HEK293 (cell line): Measurements from ENCODE around the gene ELFN1.

Experiments
- CTCF ChIA-PET: fragments of 350-600 bp; formaldehyde crosslinking; extraction: SDS; loops from one replicate; lab custom pipeline; 2021; ENCODE audit warnings: antibody characterized with exemption; lab: Yijun Ruan, JAX
- POLR2A ChIA-PET: fragments of 300-600 bp; formaldehyde crosslinking; extraction: SDS; loops from one replicate; lab custom pipeline; 2020; ENCODE audit warnings: antibody characterized with exemption, inconsistent platforms; lab: Yijun Ruan, JAX
- H3K27ac ChIP-seq: fragments of 200-500 bp; sonication (Bioruptor generic); 2 replicates; pipeline ENCODE4 v1.5.1; 2014; ENCODE audit warnings: low read depth, low read length, control low read depth, inconsistent platforms; ENCODE audit errors: extremely low read depth
- H3K36me3 ChIP-seq, 2 experiments: fragments of 200-500 bp in 1 of 2; sonication (Bioruptor generic) in 1 of 2; 1 replicate in 1 of 2; 2 replicates in 1 of 2; pipeline ENCODE4 v1.5.1; 2014 to 2017; ENCODE audit warnings: inconsistent platforms in 2 of 2, low read length in 2 of 2; ENCODE audit not compliant: control insufficient read depth in 2 of 2, insufficient read depth in 1 of 2
- H3K4me1 ChIP-seq: fragments of 200-500 bp; sonication (Bioruptor generic); 2 replicates; pipeline ENCODE4 v1.5.1; 2014; ENCODE audit warnings: mild to moderate bottlenecking, low read length, inconsistent platforms; ENCODE audit not compliant: control insufficient read depth, insufficient read depth
- H3K4me3 ChIP-seq: 2 replicates; pipeline ENCODE4 v1.5.1; 2011; ENCODE audit warnings: low read depth, mild to moderate bottlenecking, control low read depth, low read length, moderate library complexity
- H3K9me3 ChIP-seq: fragments of 200-500 bp; sonication (Bioruptor generic); 2 replicates; pipeline ENCODE4 v1.5.1; 2014; ENCODE audit warnings: low read depth, low read length, inconsistent platforms; ENCODE audit not compliant: control insufficient read depth, insufficient read depth
- ATF2 ChIP-seq: fragments of 450-650 bp; formaldehyde crosslinking; IDR thresholded peaks from 2 replicates; pipeline ENCODE4 v1.5.1; 2016; ENCODE audit warnings: missing biosample characterization, missing genetic modification characterization, low read depth
- EGR2 ChIP-seq: fragments of 450-650 bp; formaldehyde crosslinking; IDR thresholded peaks from 2 replicates; pipeline ENCODE4 v1.5.1; 2016; ENCODE audit warnings: low read depth, missing biosample characterization, missing genetic modification characterization
- GLIS2 ChIP-seq: fragments of 450-650 bp; formaldehyde crosslinking; IDR thresholded peaks from 2 replicates; pipeline ENCODE4 v1.5.1; 2016; ENCODE audit warnings: missing biosample characterization, missing genetic modification characterization
- IKZF3 ChIP-seq: fragments of 450-650 bp; IDR thresholded peaks from 2 replicates; pipeline ENCODE4 v1.5.0; 2018; ENCODE audit warnings: missing biosample characterization, mild to moderate bottlenecking, missing genetic modification characterization, moderate library complexity
- PBX3 ChIP-seq: sonication (generic); formaldehyde crosslinking; IDR thresholded peaks from 2 replicates; pipeline ENCODE4 v1.8.1; 2022; ENCODE audit warnings: mild to moderate bottlenecking, moderate library complexity, missing genetic modification reagents
- PRDM4 ChIP-seq: fragments of 450-650 bp; formaldehyde crosslinking; IDR thresholded peaks from 2 replicates; pipeline ENCODE4 v1.5.1; 2017; ENCODE audit warnings: missing biosample characterization, missing genetic modification characterization
- SCRT2 ChIP-seq: fragments of 450-650 bp; formaldehyde crosslinking; IDR thresholded peaks from 2 replicates; pipeline ENCODE4 v1.5.1; 2016; ENCODE audit warnings: missing biosample characterization, missing genetic modification characterization
- WT1 ChIP-seq: fragments of 450-650 bp; formaldehyde crosslinking; IDR thresholded peaks from 2 replicates; pipeline ENCODE4 v1.5.1; 2016; ENCODE audit warnings: missing biosample characterization, missing genetic modification characterization
- YY1 ChIP-seq: fragments of 450-650 bp; formaldehyde crosslinking; IDR thresholded peaks from 2 replicates; pipeline ENCODE4 v1.5.1; 2018; ENCODE audit warnings: missing biosample characterization, missing genetic modification characterization
- ZBTB48 ChIP-seq: fragments of 450-650 bp; formaldehyde crosslinking; IDR thresholded peaks from 2 replicates; pipeline ENCODE4 v1.5.1; 2016; ENCODE audit warnings: missing biosample characterization, missing genetic modification characterization
- ZNF112 ChIP-seq: fragments of 450-650 bp; formaldehyde crosslinking; IDR thresholded peaks from 2 replicates; pipeline ENCODE4 v1.5.0; 2017; ENCODE audit warnings: missing biosample characterization, missing genetic modification characterization
- ZNF132 ChIP-seq: fragments of 450-650 bp; formaldehyde crosslinking; IDR thresholded peaks from 2 replicates; pipeline ENCODE4 v1.5.1; 2017; ENCODE audit warnings: missing biosample characterization, missing genetic modification characterization, borderline replicate concordance
- ZNF202 ChIP-seq: fragments of 450-650 bp; formaldehyde crosslinking; IDR thresholded peaks from 2 replicates; pipeline ENCODE4 v1.5.1; 2016; ENCODE audit warnings: missing biosample characterization, missing genetic modification characterization, borderline replicate concordance
- ZNF211 ChIP-seq: fragments of 450-650 bp; formaldehyde crosslinking; IDR thresholded peaks from 2 replicates; pipeline ENCODE4 v1.5.1; 2016; ENCODE audit warnings: low read depth, missing biosample characterization, missing genetic modification characterization
- ZNF221 ChIP-seq: fragments of 450-650 bp; formaldehyde crosslinking; IDR thresholded peaks from 2 replicates; pipeline ENCODE4 v1.5.1; 2017; ENCODE audit warnings: missing biosample characterization, missing genetic modification characterization, borderline replicate concordance
- ZNF26 ChIP-seq: fragments of 450-650 bp; formaldehyde crosslinking; IDR thresholded peaks from 2 replicates; pipeline ENCODE4 v1.5.1; 2016; ENCODE audit warnings: missing biosample characterization, missing genetic modification characterization
- ZNF391 ChIP-seq: fragments of 450-650 bp; formaldehyde crosslinking; IDR thresholded peaks from 2 replicates; pipeline ENCODE4 v1.5.1; 2016; ENCODE audit warnings: low read depth, missing biosample characterization, missing genetic modification characterization, borderline replicate concordance
- ZNF548 ChIP-seq: fragments of 450-650 bp; formaldehyde crosslinking; IDR thresholded peaks from 2 replicates; pipeline ENCODE4 v1.5.1; 2016; ENCODE audit warnings: missing biosample characterization, missing genetic modification characterization
- ZNF654 ChIP-seq: fragments of 450-650 bp; formaldehyde crosslinking; IDR thresholded peaks from 2 replicates; pipeline ENCODE4 v1.5.1; 2016; ENCODE audit warnings: low read depth, missing biosample characterization, missing genetic modification characterization
- ZNF664 ChIP-seq: fragments of 450-650 bp; formaldehyde crosslinking; IDR thresholded peaks from 2 replicates; pipeline ENCODE4 v1.5.1; 2016; ENCODE audit warnings: missing biosample characterization, missing genetic modification characterization
- ZSCAN4 ChIP-seq: fragments of 450-650 bp; formaldehyde crosslinking; IDR thresholded peaks from 2 replicates; pipeline ENCODE4 v1.5.1; 2017; ENCODE audit warnings: missing biosample characterization, missing genetic modification characterization

ELFN1 gene

GRCh38 chr7:1651031-1651446, 19.0 kb upstream of the ELFN1 start:
- TF ChIP-seq ZNF211 (tag by site-specific recombination) (no peak), WT1 (tag by site-specific recombination) (no peak), ZNF221 (tag by site-specific recombination) (no peak), ZNF112 (no peak), ZNF548 (tag by site-specific recombination) (no peak), IKZF3 (tag by site-specific recombination) (no peak), ZNF664 (tag by site-specific recombination) (no peak), ZNF202 (tag by site-specific recombination) (no peak), ZSCAN4 (tag by site-specific recombination) (no peak), ATF2 (tag by site-specific recombination) (no peak)
- Histone ChIP-seq H3K27ac (no peak overlapping the region), H3K9me3 (no peaks in the 10 kb centered on the region), H3K4me3 (no peak overlapping the region), H3K4me1 (no peaks in the 10 kb centered on the region), H3K36me3 (no peaks in the 10 kb centered on the region)
- ChIA-PET CTCF (no interaction called here), POLR2A (no interaction called here)

- Histone ChIP-seq H3K36me3 (no peaks in the 10 kb centered on the region), H3K27ac (no peak overlapping the region), H3K9me3 (no peaks in the 10 kb centered on the region), H3K4me1 (no peaks in the 10 kb centered on the region), H3K4me3 (no peak overlapping the region)
- TF ChIP-seq SCRT2 (no peak), GLIS2 (tag by site-specific recombination) (no peak), ZNF132 (no peak), ZBTB48 (no peak), PRDM4 (tag by site-specific recombination) (no peak), ZNF391 (tag by site-specific recombination) (no peak), YY1 (no peak), ZNF654 (tag by site-specific recombination) (no peak), EGR2 (tag by site-specific recombination) (no peak), ZNF26 (tag by site-specific recombination) (no peak), PBX3 (CRISPR knock-in tag) (no peak)
- ChIA-PET POLR2A (no interaction called here), CTCF (no interaction called here)
Observed at GRCh38 chr7:1651891-1652290, 18.2 kb upstream of the ELFN1 start.
